Muscle layer of duodenum (tissue), 2 donors: ENCODE data around the gene HLA-DPA1.

ENCODE experiments used
- H3K27ac ChIP-seq: one replicate; pipeline ENCODE4 v1.7.0; 2013; ENCODE audit warnings: mild to moderate bottlenecking, low read length
- H3K27me3 ChIP-seq: one replicate; pipeline ENCODE4 v1.7.0; 2013; ENCODE audit warnings: low read depth, mild to moderate bottlenecking, control low read depth, low read length
- H3K36me3 ChIP-seq, 2 donors: one replicate each; pipeline ENCODE4 v1.7.0; 2013; ENCODE audit warnings: low read length in 2 of 2, control low read depth in 1 of 2, mild to moderate bottlenecking in 1 of 2; ENCODE audit not compliant: insufficient read depth in 2 of 2, control insufficient read depth in 1 of 2
- H3K4me1 ChIP-seq, 2 donors: one replicate each; pipeline ENCODE4 v1.7.0; 2013; ENCODE audit warnings: low read length in 2 of 2, mild to moderate bottlenecking in 2 of 2, control low read depth in 1 of 2, moderate library complexity in 1 of 2; ENCODE audit not compliant: insufficient read depth in 2 of 2, control insufficient read depth in 1 of 2
- H3K4me3 ChIP-seq, 2 donors: one replicate each; pipeline ENCODE4 v1.7.0; 2013; ENCODE audit warnings: low read length in 2 of 2, low read depth in 1 of 2, mild to moderate bottlenecking in 1 of 2
- H3K9me3 ChIP-seq, 2 donors: one replicate each; pipeline ENCODE4 v1.7.0; 2013; ENCODE audit warnings: low read length in 2 of 2, control low read depth in 1 of 2, mild to moderate bottlenecking in 1 of 2; ENCODE audit not compliant: control insufficient read depth in 1 of 2
- donor health status: healthy.

Gene HLA-DPA1

DNA sequence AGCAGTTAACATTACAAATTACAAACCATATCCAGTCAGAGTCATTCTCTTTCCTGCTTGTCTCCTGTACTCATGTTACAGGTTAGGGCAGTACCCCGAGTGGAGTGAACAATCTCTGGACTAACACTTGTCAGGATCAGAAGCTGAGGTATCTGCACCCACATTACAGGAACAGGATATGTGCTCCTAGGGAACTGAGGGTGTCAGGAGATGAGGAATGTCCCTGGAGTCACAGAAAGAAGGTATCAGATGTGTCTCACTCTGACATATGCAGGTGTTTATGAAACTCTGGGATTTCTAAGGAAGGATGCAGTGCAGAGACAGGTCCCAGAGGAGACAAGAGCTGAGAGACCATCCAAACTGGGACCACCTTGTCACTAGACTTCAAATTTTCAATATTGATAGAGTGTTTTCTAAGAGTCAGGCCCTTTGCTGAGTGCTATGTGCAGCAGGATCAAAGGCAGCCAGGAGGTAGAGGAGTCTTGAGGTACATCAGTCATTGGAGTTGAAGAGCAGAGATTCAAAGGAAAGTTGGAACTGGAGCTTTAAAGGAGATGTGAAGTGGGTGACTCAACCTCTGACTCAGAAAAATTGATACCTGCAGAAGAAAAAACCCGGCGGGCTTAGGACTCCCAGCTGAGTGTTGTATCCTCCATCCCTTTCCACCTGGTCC, 14.9 kb upstream of the HLA-DPA1 start:
- no peaks in the 10 kb centered on the region for H3K9me3 ChIP-seq
- no peak overlapping the region for H3K4me3 ChIP-seq
- no peaks in the 10 kb centered on the region for H3K27me3 ChIP-seq
- no peak overlapping the region for H3K27ac ChIP-seq
- no peaks in the 10 kb centered on the region for H3K4me1 ChIP-seq
- peaks cover 10 to 23% of the 10 kb centered on the region in 2 donors for H3K36me3 ChIP-seq

DNA sequence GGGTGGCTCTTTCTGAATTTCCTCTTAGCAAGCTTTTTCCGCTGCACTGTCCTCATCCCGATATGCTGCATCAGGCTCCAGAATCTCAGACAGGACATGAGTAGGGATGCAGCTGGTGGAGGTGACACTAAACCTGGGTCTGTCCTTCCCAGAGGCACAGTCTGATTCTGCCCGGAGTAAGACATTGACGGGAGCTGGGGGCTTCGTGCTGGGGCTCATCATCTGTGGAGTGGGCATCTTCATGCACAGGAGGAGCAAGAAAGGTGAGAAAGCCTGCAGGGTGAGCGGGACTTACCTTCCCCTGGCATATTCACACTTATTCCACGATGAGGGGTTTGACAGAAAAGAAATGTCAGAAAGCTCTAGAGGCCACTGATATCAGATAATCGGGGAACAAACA, 12.2 kb upstream of the HLA-DPA1 start:
- H3K4me1 ChIP-seq = peaks cover 0 to 5% of the 10 kb centered on the region in 2 donors
- H3K9me3 ChIP-seq = no peaks in the 10 kb centered on the region
- peaks cover 10 to 23% of the 10 kb centered on the region in 2 donors for H3K36me3 ChIP-seq
- H3K27ac ChIP-seq = no peak overlapping the region
- H3K4me3 ChIP-seq = no peak overlapping the region
- H3K27me3 ChIP-seq = no peaks in the 10 kb centered on the region

DNA sequence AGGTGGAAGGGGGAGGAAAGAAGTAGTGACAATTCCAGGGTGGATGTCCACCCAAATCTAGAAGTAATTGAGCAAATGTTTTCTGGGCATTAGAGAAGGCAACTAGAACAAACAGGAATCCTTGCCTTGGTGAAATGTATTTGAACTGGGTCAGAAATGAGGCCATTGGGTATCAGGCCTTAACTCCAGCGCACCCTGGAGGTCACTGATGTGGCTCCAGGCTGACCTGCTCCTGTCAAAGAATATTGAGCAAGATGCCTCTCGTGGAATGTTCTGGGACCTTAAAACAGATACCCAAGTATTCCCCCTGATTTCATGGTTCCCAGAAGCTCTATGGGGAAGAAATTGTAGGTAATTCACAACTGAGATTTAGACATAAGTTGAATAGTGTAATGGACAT, 9.3 kb upstream of the HLA-DPA1 start:
- no peak overlapping the region for H3K4me3 ChIP-seq
- no peak overlapping the region for H3K27ac ChIP-seq
- no peaks in the 10 kb centered on the region for H3K27me3 ChIP-seq
- peaks cover 10 to 20% of the 10 kb centered on the region in 2 donors for H3K36me3 ChIP-seq
- H3K9me3 ChIP-seq = no peaks in the 10 kb centered on the region
- H3K4me1 ChIP-seq = peaks cover 0 to 5% of the 10 kb centered on the region in 2 donors

DNA sequence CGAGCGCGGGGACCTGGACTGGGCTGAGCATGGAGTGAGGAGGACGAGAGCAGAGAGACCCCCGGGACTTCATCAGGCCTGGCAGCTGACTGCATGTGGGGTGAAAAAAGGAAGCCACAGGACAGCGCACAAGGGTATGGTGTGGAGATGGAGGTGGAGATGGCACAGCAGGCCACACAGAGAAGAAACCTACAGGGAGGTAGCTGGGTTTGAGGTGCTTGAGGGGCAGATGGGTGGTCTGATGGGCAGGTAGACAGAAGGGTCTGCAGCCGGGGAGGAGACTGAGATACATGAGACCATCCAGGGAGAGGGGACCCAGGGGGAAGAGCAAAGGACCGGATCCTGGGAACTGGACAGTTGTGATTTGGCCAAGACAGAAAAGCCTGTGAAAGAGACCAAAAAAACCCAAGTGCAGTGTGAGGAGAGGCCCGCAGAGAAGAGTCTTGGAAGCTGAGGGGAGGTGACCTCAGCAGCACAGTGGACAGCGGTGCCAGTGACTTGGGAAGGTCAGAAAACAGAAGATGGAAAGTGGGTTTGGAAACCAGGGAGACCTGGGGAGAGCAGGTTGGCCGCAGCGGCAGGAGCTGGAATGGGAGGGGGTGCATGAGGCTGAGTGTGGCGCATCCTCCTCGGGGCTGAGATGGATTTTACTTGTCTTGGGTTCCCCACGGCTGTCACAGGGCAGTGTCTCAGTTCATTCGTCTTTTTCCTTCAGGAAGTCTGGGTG, 7.8 kb upstream of the HLA-DPA1 start:
- H3K4me3 ChIP-seq = peak overlapping the region; percentile 65
- peaks cover 7 to 17% of the 10 kb centered on the region in 2 donors for H3K36me3 ChIP-seq
- no peak overlapping the region for H3K27ac ChIP-seq
- H3K4me1 ChIP-seq = peaks cover 0 to 5% of the 10 kb centered on the region in 2 donors
- no peaks in the 10 kb centered on the region for H3K9me3 ChIP-seq
- no peaks in the 10 kb centered on the region for H3K27me3 ChIP-seq

DNA sequence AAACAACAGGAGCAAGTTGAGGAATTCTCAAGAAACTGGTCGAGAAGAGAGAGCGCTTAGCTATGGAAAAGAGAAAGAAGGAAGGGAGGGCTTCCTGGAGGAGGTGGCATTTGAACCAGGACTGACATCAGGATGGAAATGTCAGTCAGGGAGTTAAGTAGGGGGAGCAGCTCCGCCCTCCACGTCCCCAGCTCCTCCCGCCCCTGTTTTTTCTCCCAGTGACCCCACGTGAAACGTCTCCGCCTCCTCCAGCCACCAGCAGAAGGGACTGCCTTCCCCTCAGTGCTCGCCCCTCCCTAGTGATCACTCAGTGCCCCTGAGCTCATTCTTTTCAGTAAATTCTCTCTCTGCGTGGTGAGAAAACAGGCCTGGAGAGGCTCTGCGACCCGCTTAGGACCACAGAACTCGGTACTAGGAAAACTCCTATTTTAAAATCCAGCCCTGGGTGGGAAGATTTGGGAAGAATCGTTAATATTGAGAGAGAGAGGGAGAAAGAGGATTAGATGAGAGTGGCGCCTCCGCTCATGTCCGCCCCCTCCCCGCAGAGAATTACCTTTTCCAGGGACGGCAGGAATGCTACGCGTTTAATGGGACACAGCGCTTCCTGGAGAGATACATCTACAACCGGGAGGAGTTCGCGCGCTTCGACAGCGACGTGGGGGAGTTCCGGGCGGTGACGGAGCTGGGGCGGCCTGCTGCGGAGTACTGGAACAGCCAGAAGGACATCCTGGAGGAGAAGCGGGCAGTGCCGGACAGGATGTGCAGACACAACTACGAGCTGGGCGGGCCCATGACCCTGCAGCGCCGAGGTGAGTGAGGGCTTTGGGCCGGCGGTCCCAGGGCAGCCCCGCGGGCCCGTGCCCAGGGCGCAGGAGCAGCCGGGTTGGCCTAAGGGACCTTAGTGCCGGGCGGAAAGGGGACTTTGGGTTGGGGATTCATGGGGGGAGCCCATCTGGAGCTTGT, 7.0 kb upstream of the HLA-DPA1 start:
- Histone ChIP-seq H3K27me3 (no peaks in the 10 kb centered on the region), H3K36me3 (peaks cover 4 to 9% of the 10 kb centered on the region in 2 donors), H3K27ac (peak overlapping the region; percentile 75), H3K4me3 (peak overlapping the region; percentile 65), H3K4me1 (peaks cover 0 to 5% of the 10 kb centered on the region in 2 donors), H3K9me3 (no peaks in the 10 kb centered on the region)

DNA sequence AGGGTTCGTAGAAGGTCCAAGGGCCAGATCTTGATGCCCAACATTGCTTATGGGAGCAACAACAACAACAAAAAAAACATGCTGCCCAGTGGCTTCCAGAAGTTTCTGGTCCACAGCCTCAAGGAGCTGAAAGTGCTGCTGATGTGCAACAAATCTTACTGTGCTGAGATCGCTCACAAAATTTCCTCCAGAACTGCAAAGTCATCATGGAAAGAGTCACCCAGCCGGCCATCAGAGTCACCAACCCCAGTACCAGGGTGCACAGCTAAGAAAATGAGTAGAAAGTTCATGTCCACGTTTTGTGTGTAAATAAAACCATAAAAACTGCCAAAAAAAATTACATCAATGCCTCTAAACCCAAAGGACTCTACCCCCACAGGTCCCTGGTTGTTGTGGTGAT, 6.1 kb upstream of the HLA-DPA1 start:
- H3K27ac ChIP-seq = no peak overlapping the region
- peaks cover 0 to 5% of the 10 kb centered on the region in 2 donors for H3K4me1 ChIP-seq
- H3K4me3 ChIP-seq = peak overlapping the region in 1 of 2 donors; percentile 65

DNA sequence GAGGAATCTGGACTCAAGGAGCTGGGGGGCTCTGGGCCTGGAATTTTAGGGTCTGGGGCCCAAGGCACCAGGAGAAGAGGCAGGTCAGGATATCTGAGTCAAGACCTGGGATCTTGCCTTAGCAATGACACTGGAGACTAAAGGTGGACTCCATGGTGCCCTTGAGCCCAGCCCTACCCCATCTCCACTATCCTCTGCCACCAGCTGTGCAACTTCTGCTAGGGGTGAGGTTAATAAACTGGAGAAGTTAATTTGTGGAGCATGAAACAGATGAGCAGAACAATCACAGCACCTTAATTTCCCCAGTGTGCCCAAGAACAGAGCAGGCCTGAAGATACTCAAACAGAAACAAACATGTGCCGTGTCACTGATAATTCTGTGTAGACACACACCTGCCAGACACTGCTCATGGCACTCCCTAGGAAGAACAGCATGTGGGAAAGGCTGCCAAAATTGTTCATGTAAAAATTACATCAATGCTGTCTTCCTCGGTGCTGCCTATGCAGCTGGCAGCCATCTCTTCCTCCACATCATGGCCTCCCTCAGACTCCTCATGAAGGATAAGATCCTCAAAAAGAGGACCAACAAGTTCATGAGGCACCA, 5.6 kb upstream of the HLA-DPA1 start:
- H3K27me3 ChIP-seq = no peaks in the 10 kb centered on the region
- no peak overlapping the region for H3K27ac ChIP-seq
- no peaks in the 10 kb centered on the region for H3K9me3 ChIP-seq
- H3K4me1 ChIP-seq = peaks cover 0 to 5% of the 10 kb centered on the region in 2 donors
- H3K36me3 ChIP-seq = no peaks in the 10 kb centered on the region
- no peak overlapping the region for H3K4me3 ChIP-seq

More for the DNA sequence above, 6.1 kb upstream of the HLA-DPA1 start:
- H3K9me3 ChIP-seq = no peaks in the 10 kb centered on the region
- H3K36me3 ChIP-seq = peaks cover 0 to under 1% of the 10 kb centered on the region in 2 donors
- H3K27me3 ChIP-seq = no peaks in the 10 kb centered on the region

DNA sequence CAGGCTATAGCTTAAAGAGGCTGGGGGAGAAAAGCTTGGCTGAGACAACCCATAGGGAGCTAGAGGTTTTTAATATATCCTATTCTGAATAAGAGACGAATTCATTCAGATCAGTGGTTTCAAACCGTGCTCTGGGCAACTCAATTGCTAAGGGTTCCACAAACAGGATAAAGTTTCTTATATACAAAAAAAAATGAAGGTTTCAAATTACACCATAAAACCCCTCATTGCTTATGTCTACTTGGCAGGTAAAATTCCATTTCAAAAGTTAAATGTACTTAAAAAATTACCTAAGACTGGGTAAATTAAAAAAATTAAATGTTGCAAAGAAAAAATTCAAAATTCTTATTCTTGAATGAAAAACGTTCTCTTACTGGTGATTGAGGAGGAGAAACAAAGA, 5.0 kb upstream of the HLA-DPA1 start:
- Histone ChIP-seq H3K9me3 (no peaks in the 10 kb centered on the region), H3K27ac (no peak overlapping the region), H3K36me3 (no peaks in the 10 kb centered on the region), H3K4me1 (peaks cover 0 to 5% of the 10 kb centered on the region in 2 donors), H3K27me3 (no peaks in the 10 kb centered on the region), H3K4me3 (no peak overlapping the region)

DNA sequence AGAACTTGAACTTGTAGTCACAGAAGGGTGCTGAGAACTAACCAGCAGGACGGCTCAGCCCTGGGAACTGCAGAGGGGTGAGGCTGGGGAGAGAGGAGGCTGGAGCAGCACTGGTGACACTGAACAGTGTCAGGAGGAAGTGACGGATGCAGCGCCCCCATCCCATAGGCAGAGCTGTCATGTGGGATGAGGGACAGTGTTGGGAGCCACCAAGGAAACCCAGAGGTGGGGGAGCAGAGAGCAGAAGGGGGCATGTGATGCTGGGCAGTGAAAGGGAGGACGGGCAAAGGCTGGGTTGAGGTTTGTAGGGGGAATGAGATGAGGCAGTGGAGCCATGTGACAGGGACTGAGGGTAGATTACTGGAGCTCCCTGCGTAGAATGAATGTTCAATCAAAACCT, 4.5 kb upstream of the HLA-DPA1 start:
- Histone ChIP-seq H3K4me1 (peaks cover 0 to 5% of the 10 kb centered on the region in 2 donors), H3K27ac (no peak overlapping the region), H3K36me3 (no peaks in the 10 kb centered on the region), H3K9me3 (no peaks in the 10 kb centered on the region), H3K4me3 (peak overlapping the region in 1 of 2 donors; percentile 34), H3K27me3 (no peaks in the 10 kb centered on the region)

DNA sequence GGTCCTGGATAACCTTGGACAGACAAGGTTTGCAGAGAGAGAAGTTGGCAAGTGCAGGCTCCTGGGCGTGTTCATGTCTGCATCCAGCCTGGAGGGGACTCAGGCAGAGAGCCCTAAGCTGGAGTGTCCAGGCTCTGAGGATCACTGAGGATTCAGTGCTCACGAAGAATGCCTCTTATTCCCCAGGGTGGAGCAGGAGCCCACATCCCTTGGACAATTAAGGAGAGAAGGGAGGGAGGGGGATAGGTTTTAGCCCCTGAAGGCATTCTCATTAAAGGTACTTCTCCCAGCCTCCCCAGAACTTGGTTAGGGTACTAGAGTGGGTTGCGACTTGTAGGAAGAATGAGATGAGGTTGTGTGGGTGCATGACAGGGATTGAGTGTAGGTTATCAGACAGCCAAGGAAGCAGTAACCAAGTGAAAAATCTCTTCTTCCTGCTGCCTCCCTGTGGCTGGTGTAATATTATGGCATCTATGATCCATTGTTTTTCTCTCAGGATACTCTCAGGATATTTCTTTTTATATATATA, 3.0 kb upstream of the HLA-DPA1 start:
- Histone ChIP-seq H3K36me3 (no peaks in the 10 kb centered on the region), H3K27me3 (no peaks in the 10 kb centered on the region), H3K4me1 (peaks cover 0 to 5% of the 10 kb centered on the region in 2 donors), H3K27ac (peak overlapping the region; percentile 86), H3K4me3 (peak overlapping the region; percentile 21 to 64), H3K9me3 (no peaks in the 10 kb centered on the region)
